ENCODE measurements around the gene WDR27.
"Not testable (repeated sequence)": the region's sequence is repeated elsewhere in the genome, so short reads cannot be mapped to it uniquely, and the experiment has no call there.

WDR27 gene

GRCh38 chr6:169661391-169661756 lies 40.5 kb downstream of the WDR27 start:
- no peak for DNase-seq (ENCODE audit: low spot score)

GRCh38 chr6:169660751-169661390 lies 41.0 kb downstream of the WDR27 start:
- no peak for DNase-seq (ENCODE audit: low spot score)

- DNase-seq (ENCODE audit: low spot score), result no peak
Measured at GRCh38 chr6:169659820-169660610, 41.8 kb downstream of the WDR27 start.

- no peak for DNase-seq (ENCODE audit: low spot score)
Measured at GRCh38 chr6:169657284-169657610, 44.6 kb downstream of the WDR27 start.

- DNase-seq (ENCODE audit: low spot score), result no peak
Measured at GRCh38 chr6:169656546-169657283, 45.1 kb downstream of the WDR27 start.

- no peak for DNase-seq (ENCODE audit: low spot score)
Measured at GRCh38 chr6:169654598-169655391, 47.0 kb downstream of the WDR27 start.

DNA sequence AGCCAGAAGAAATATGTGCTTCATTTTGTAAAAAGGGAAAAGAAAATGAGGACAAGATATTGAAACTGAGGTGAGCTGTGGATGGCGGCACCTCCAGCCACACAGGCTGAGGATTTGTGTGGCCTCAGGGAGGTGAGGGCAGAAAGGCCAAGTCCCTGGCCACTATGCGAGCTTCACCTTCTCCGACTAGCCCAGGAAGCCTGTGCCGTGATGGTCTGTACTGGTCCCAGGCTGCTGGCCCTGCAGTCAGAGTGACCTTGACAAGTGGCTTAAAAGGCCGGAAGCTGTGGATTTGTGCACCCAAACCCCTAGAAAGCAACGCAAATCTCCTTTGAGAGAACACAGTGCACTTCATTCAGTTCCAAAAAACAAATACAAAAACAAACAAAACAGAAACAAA lies 48.1 kb downstream of the WDR27 start:
- DNase-seq (ENCODE audit: low spot score), result no peak

DNA sequence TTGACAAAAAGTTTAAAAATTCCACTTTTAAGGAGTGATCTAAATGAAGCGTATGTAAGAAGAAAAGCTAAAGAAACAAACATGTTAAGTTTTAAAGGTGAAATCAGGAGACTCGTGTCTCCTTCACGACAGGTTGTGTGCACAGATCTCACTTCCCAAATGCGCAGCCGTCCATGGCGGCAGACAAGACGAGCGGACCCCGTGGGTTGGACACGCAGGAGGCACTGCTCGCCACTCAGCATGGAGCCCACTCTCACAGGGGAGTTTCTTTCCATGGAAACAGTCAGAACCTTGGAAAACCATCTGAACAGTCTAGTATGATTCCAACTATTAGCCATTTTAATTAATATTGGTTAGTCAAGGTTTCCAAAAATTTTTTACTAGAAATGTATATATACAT lies 48.9 kb downstream of the WDR27 start:
- no peak for DNase-seq (ENCODE audit: low spot score)

GRCh38 chr6:169651498-169651897 lies 50.3 kb downstream of the WDR27 start:
- no peak for DNase-seq (ENCODE audit: low spot score)

GRCh38 chr6:169650959-169651292 lies 50.9 kb downstream of the WDR27 start:
- no peak for DNase-seq (ENCODE audit: low spot score)

DNA sequence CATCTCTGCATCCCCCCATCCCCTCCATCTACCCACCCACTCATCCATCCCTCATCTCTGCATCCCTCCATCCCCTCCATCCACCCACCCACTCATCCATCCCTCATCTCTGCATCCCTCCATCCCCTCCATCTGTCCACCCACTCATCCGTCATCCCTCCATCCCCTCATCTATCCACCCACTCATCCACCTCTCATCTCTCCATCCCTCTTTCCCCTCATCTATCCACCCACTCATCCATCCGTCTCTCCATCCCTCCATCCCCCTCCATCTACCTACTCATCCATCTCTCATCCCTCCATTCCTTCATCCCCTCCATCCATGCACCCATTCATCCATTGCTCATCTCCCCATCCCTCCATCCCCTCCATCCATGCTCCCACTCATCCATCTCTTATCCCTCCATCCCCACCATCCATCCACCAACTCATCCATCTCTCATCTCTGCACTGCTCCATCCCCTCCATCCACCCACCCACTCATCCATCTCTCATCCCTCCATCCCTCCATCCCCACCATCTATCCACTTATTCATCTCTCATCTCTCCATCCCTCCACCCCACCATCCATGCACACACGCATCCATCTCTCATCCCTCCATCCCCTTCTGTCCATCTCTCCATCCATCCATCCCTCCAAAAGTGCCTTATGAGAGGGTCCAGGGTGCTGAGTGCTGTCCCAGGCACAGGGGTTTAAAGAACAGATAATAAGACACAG lies 51.4 kb downstream of the WDR27 start:
- no peak for DNase-seq (ENCODE audit: low spot score)

DNA sequence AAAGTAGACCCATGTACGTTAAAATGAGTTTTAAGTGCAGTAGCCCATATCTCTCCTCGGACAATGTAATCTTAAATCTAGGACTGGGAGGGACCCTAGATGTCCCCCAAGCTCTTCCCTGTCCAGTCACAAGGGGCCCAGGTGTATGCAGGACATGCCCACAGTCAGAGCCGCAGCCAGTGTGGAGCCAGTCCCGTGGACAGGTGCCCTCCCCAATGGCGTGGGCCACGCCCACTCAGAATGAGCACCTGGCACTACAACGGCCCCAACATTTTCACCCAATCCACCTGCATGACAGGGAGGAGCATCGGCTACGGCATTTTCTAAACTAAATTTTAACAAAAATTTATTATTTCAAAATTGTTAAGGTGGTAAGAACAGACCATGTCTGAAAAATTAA lies 53.2 kb downstream of the WDR27 start:
- no peak for DNase-seq (ENCODE audit: low spot score)

- no peak for DNase-seq (ENCODE audit: low spot score)
Measured at GRCh38 chr6:169648092-169648491, 53.7 kb downstream of the WDR27 start.

- no peak for DNase-seq (ENCODE audit: low spot score)
Measured at GRCh38 chr6:169647637-169648036, 54.2 kb downstream of the WDR27 start.

DNA sequence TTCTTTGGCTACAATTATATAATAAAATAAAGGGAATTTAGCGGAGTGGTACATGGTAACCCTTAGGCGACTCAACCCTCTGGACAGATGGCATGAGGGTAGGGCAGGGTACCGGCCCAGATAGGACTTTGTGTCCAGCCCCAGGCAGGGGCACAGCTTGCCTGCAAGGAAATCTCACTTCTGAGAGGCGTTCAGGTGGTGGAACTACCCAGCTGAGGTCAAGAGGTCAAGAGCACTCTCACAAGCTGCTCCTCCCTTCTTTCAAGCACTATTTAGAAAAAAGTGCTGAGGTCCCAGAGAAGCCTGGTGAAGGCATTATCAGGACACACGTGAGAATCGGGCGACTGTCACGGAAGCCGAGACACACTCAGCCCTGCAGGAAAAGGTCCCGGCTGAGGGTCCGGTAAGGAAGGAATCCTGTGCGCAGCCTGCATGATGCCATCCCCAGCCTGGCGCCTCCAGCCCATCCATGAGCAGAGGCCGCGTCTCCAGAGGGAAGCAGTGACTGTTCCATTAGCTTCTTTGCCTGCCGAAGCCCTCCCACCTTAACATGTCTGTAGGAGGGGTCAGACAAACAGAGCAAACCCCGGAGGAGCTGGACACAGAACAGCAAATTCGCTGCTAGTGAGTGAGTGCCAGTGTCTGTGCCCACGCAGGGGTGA lies 54.8 kb downstream of the WDR27 start:
- no peak for DNase-seq (ENCODE audit: low spot score)

GRCh38 chr6:169645459-169645858 lies 56.4 kb downstream of the WDR27 start:
- DNase-seq (ENCODE audit: low spot score), result not testable (repeated sequence)

- DNase-seq (ENCODE audit: low spot score), result no peak
Measured at GRCh38 chr6:169643521-169643920, 58.3 kb downstream of the WDR27 start.

DNA sequence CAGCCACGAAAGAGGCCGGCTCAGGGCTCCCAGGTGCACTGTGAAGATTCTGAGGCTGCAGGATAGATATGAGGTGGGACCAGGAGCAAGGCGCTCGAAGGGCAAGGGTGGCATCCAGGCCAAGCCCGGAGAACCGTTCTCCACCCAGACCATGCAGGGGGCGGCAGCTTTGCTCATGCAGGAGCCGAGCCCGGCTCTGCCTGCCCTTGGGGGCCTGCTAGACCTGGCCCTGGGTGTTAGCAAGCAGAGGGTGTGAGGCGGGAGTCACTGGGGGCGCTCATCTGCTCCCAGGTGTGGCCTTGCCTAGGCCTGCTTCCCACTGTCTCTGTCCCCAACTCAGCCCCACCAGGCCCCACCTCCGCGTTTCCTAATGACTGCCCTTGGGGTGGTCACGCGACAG lies 59.4 kb downstream of the WDR27 start:
- no peak for DNase-seq (ENCODE audit: low spot score)

- no peak for DNase-seq (ENCODE audit: low spot score)
Measured at GRCh38 chr6:169641461-169642085, 60.3 kb downstream of the WDR27 start.

DNA sequence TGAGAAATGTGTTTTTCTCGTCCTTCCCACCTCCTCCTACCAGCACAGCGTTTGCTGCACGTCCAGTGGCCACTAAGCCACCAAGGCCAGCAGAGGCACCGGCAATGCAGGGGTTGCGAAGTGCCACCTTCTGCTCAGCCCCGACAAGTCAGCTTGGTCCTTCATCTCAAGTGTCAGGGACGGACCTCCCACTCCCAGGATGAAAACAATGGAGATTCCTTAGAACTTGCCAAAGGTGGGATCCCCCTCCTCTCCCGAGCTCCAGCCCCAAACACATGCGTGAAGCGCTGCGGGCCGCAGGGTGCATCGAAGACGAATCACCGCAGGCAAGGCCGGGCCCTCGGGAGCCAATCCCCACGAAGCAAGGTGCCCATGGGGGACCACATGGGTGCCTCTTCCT lies 60.8 kb downstream of the WDR27 start:
- no peak for DNase-seq (ENCODE audit: low spot score)

DNA sequence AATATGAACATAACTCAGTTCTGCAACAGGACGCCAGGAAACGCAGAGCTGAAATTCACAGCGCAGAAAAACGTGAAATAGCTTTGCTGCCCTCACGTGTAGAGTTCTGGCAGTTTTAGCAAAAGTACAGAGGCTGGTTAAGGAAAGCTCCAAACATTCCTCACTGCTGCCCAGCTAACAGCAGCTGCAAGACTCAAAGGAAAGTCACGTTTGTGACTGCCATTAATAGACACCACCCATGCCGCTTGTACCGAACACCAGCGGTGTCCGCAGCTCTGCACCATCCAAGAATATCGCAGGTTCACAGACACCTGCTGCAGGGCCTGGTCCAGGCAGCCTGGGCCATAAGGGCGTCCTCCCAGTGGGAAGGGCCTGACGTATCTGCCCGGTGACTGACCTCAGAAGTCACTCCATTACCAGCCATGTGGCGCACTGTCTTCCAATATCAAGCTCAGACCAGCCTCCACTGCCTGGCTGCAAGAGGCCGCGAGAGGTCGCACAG lies 61.4 kb downstream of the WDR27 start:
- no peak for DNase-seq (ENCODE audit: low spot score)
